Activated T-cell treated with anti-CD3 and anti-CD28 coated beads, Interleukin-2, amount 50 U/mL, for 4 hours (primary cell): ENCODE data around the gene IGF2R. TPM values are rescaled to one million over a fixed set of nuclear protein-coding genes. Genes with fewer than 3 reads are reported as not detected.
"Not testable (repeated sequence)": the region's sequence is repeated elsewhere in the genome, so short reads cannot be mapped to it uniquely, and the experiment has no call there.

Source experiments
- ATAC-seq, 2 donors: fragments of 200-7000 bp; cut with Tn5 transposase; one replicate each; pipeline ENCODE4 v1.10.0; 2021
- DNase-seq: peaks from one replicate; pipeline ENCODE4 v3.0.0-alpha.2; 2020
- H3K27me3 Mint-ChIP-seq: one replicate; pipeline ENCODE4 v1.8.0; 2021; ENCODE audit warnings: low read depth, mixed read lengths
- H3K36me3 Mint-ChIP-seq: one replicate; pipeline ENCODE4 v1.8.0; 2022; ENCODE audit warnings: mixed read lengths; ENCODE audit not compliant: insufficient read depth
- H3K4me1 Mint-ChIP-seq: one replicate; pipeline ENCODE4 v1.8.0; 2021; ENCODE audit warnings: low read depth, mixed read lengths
- H3K4me3 Mint-ChIP-seq: one replicate; pipeline ENCODE4 v1.8.0; 2021; ENCODE audit warnings: mild to moderate bottlenecking, moderate library complexity, mixed read lengths
- H3K9me3 Mint-ChIP-seq: one replicate; pipeline ENCODE4 v1.8.0; 2021; ENCODE audit warnings: mixed read lengths
- total RNA-seq, 3 donors: library from RNA; stranded (reverse); gene quantifications; one replicate each; pipeline ENCODE4 v1.2.1, GENCODE V29; 2021

Gene IGF2R
- total RNA-seq, 3 donors from 2014 or later, result 44.9 to 65.3 (median 58.2) TPM

GRCh38 chr6:159992366-159992765 is 23.5 kb downstream of the IGF2R start:
- Mint-ChIP-seq H3K27me3 (no peaks in the 10 kb centered on the region), H3K36me3 (peaks cover 45% of the 10 kb centered on the region), H3K4me1 (peaks cover 75% of the 10 kb centered on the region), H3K9me3 (peaks cover 18% of the 10 kb centered on the region), H3K4me3 (no peak overlapping the region)
- DNase-seq (no peak), ATAC-seq (no peak)

DNA sequence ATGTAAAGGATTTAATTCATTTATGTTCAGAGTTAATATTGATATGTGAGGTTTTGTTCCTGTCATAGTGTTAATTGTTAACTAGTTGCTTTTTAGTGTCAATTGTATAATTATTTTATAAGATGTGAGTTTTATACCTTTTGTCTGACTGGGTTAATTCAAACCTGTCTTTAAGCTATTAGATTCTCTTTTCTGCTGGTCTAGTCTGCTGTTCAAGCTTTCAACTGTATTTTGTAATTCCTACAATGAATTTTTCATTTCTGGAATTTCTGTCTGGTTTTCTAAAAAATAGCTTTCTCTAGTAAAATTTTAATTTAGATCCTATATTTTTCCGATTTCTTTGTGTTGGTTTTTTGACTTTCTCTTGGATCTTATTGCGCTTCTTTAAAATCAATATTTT is 26.5 kb downstream of the IGF2R start:
- Mint-ChIP-seq H3K27me3 (no peaks in the 10 kb centered on the region), H3K4me1 (peaks cover 78% of the 10 kb centered on the region), H3K4me3 (no peak overlapping the region), H3K36me3 (peaks cover 70% of the 10 kb centered on the region), H3K9me3 (peaks cover 18% of the 10 kb centered on the region)
- DNase-seq (no peak), ATAC-seq (no peak)

- no peak for DNase-seq
- Mint-ChIP-seq H3K36me3 (peaks cover 71% of the 10 kb centered on the region), H3K27me3 (no peaks in the 10 kb centered on the region), H3K4me3 (no peak overlapping the region), H3K4me1 (peaks cover 72% of the 10 kb centered on the region), H3K9me3 (peaks cover 18% of the 10 kb centered on the region)
- no peak for ATAC-seq
Measured at GRCh38 chr6:159996087-159996622, 27.3 kb downstream of the IGF2R start.

- peaks cover 67% of the 10 kb centered on the region for H3K4me1 Mint-ChIP-seq
- peaks cover 18% of the 10 kb centered on the region for H3K9me3 Mint-ChIP-seq
- peaks cover 66% of the 10 kb centered on the region for H3K36me3 Mint-ChIP-seq
- no peak overlapping the region for H3K4me3 Mint-ChIP-seq
- DNase-seq, result no peak
- ATAC-seq, result no peak
- H3K27me3 Mint-ChIP-seq, result no peaks in the 10 kb centered on the region
Measured at GRCh38 chr6:159996626-159997497, 28.0 kb downstream of the IGF2R start.

- no peak overlapping the region for H3K4me3 Mint-ChIP-seq
- H3K4me1 Mint-ChIP-seq, result peaks cover 66% of the 10 kb centered on the region
- peaks cover 18% of the 10 kb centered on the region for H3K9me3 Mint-ChIP-seq
- peaks cover 59% of the 10 kb centered on the region for H3K36me3 Mint-ChIP-seq
- DNase-seq, result no peak
- no peaks in the 10 kb centered on the region for H3K27me3 Mint-ChIP-seq
- no peak for ATAC-seq
Measured at GRCh38 chr6:159997498-159998101, 28.7 kb downstream of the IGF2R start.

DNA sequence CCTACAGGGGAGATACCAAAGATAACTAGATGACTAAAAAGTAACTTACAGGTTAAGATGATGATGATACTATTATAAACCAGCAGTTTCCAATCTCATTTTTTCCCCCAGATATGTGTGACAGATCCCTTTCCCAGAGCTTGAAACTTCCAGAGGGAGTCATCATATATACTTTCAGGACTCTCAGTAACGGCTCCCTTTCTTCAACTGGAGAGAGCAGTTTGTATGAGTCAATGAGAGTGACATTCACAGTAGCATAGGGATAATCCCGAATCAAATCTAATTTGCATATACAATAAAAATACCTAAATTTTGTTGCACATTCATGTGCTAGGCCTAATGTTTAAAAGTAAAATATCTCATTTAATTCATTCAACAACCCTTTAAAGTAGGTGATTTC is 29.7 kb downstream of the IGF2R start:
- peaks cover 61% of the 10 kb centered on the region for H3K4me1 Mint-ChIP-seq
- H3K4me3 Mint-ChIP-seq, result no peak overlapping the region
- peaks cover 55% of the 10 kb centered on the region for H3K36me3 Mint-ChIP-seq
- ATAC-seq, result peak in 1 of 2 donors; percentile 30
- no peak for DNase-seq
- peaks cover 18% of the 10 kb centered on the region for H3K9me3 Mint-ChIP-seq
- H3K27me3 Mint-ChIP-seq, result no peaks in the 10 kb centered on the region

- Mint-ChIP-seq H3K4me1 (peaks cover 60% of the 10 kb centered on the region), H3K9me3 (peaks cover 14% of the 10 kb centered on the region), H3K4me3 (no peak overlapping the region), H3K36me3 (peaks cover 53% of the 10 kb centered on the region), H3K27me3 (no peaks in the 10 kb centered on the region)
- ATAC-seq (no peak), DNase-seq (no peak)
Measured at GRCh38 chr6:159999240-159999671, 30.4 kb downstream of the IGF2R start.

GRCh38 chr6:160000280-160000704 is 31.4 kb downstream of the IGF2R start:
- Mint-ChIP-seq H3K9me3 (peaks cover 4% of the 10 kb centered on the region), H3K4me1 (peaks cover 59% of the 10 kb centered on the region), H3K27me3 (no peaks in the 10 kb centered on the region), H3K4me3 (no peak overlapping the region), H3K36me3 (peaks cover 43% of the 10 kb centered on the region)
- DNase-seq (no peak), ATAC-seq (no peak)

- not testable (repeated sequence) for H3K27me3 Mint-ChIP-seq, ATAC-seq, DNase-seq, H3K4me3 Mint-ChIP-seq, H3K9me3 Mint-ChIP-seq
- Mint-ChIP-seq H3K4me1 (peaks cover 57% of the 10 kb centered on the region), H3K36me3 (peaks cover 38% of the 10 kb centered on the region)
Measured at GRCh38 chr6:160000893-160001427, 32.1 kb downstream of the IGF2R start.

GRCh38 chr6:160002882-160003281 is 34.0 kb downstream of the IGF2R start:
- peaks cover 60% of the 10 kb centered on the region for H3K4me1 Mint-ChIP-seq
- no peaks in the 10 kb centered on the region for H3K27me3 Mint-ChIP-seq
- peaks cover 33% of the 10 kb centered on the region for H3K36me3 Mint-ChIP-seq
- H3K4me3 Mint-ChIP-seq, result no peak overlapping the region
- DNase-seq (no peak), ATAC-seq (no peak)
- no peaks in the 10 kb centered on the region for H3K9me3 Mint-ChIP-seq

GRCh38 chr6:160004018-160004417 is 35.1 kb downstream of the IGF2R start:
- ATAC-seq (no peak), DNase-seq (no peak)
- Mint-ChIP-seq H3K4me1 (peaks cover 58% of the 10 kb centered on the region), H3K9me3 (peaks cover 3% of the 10 kb centered on the region), H3K27me3 (no peaks in the 10 kb centered on the region), H3K4me3 (no peak overlapping the region), H3K36me3 (peaks cover 33% of the 10 kb centered on the region)

DNA sequence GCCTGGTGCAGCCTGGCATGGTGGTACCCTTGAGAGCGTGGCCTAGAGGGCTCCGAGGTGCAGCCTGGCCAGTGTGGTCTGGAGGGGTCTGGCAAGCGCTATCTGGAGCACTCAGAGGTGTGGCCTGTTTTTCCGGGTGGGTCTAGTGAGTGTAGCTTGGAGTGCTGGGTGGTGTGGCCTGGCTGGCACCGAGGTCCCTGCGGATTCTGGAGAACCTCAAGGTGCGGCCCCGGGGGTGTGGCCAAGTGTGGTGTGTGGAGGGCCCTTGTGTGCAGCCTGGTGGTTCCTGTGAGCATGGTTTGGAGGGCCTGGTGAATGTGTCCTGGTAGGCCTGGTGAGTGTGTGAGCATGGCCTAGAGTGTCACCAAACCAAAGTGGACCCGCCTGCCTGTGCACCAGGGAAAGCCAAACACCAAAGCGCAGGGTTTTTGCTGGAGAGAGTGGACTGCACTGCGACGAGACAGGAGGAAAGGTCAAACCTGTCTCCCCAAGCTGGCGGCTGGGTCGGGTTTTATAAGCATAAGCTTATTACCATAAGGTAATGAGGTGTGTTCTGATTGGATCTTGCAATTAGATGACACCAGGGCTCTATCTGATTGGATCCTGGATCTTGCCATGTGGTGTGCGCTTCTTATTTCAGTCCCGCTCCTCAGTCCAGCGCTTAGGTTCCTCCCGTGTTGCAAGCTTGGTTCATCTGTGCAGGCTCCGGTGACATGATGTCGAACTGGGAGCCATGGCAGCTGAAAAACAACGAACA is 35.7 kb downstream of the IGF2R start:
- Mint-ChIP-seq H3K4me1 (peaks cover 53% of the 10 kb centered on the region), H3K36me3 (peaks cover 31% of the 10 kb centered on the region), H3K27me3 (no peaks in the 10 kb centered on the region), H3K4me3 (no peak overlapping the region), H3K9me3 (peaks cover 3% of the 10 kb centered on the region)
- no peak for ATAC-seq
- DNase-seq, result no peak

- Mint-ChIP-seq H3K36me3 (peaks cover 27% of the 10 kb centered on the region), H3K27me3 (no peaks in the 10 kb centered on the region), H3K4me1 (peaks cover 47% of the 10 kb centered on the region), H3K9me3 (peaks cover 3% of the 10 kb centered on the region), H3K4me3 (no peak overlapping the region)
- DNase-seq, result no peak
- ATAC-seq, result no peak
Measured at GRCh38 chr6:160005211-160005610, 36.3 kb downstream of the IGF2R start.
